H1 (cell line): Measurements from ENCODE around the gene SLC11A1. TPM values are rescaled to one million over a fixed set of nuclear protein-coding genes. Genes with fewer than 3 reads are reported as not detected.

ENCODE experiments used
- CTCF ChIA-PET: fragments of 300-600 bp; sonication (Branson Sonifier 250); formaldehyde crosslinking; loops from one replicate; lab custom pipeline; 2021; ENCODE audit not compliant: partially characterized antibody; lab: Charles Lee
- POLR2A ChIA-PET: fragments of 300-600 bp; sonication (Branson Sonifier 250); formaldehyde crosslinking; loops from one replicate; lab custom pipeline; 2021; ENCODE audit warnings: inconsistent platforms; ENCODE audit not compliant: partially characterized antibody; lab: Charles Lee
- DNase-seq, 2 experiments: peaks; one replicate each; pipeline versions ENCODE4 v3.0.0 to v3.0.0-alpha.2; 2010 to 2022; ENCODE audit warnings: low spot score in 2 of 2, low read depth in 1 of 2, mixed read lengths in 1 of 2
- FAIRE-seq: peaks from 2 replicates; lab custom pipeline; 2011; peaks lifted over from hg19 to GRCh38; lab: Jason Lieb, UNC
- H2AFZ ChIP-seq: 2 replicates; pipeline ENCODE4 v1.8.1; 2012; ENCODE audit warnings: low read length, inconsistent platforms
- H2AK5ac ChIP-seq: 2 replicates; pipeline ENCODE4 v1.6.1; 2013; ENCODE audit warnings: low read depth, low read length
- H2BK120ac ChIP-seq: replicated peaks from 2 replicates; pipeline ENCODE3; 2013; ENCODE audit warnings: low read depth, low read length, inconsistent platforms
- H2BK12ac ChIP-seq: 2 replicates; pipeline ENCODE4 v1.6.1; 2013; ENCODE audit warnings: low read depth, low read length
- H2BK15ac ChIP-seq: 2 replicates; pipeline ENCODE4 v1.6.1; 2013; ENCODE audit warnings: low read length
- H2BK20ac ChIP-seq: 2 replicates; pipeline ENCODE4 v1.6.1; 2013; ENCODE audit warnings: low read length
- H2BK5ac ChIP-seq: 2 replicates; pipeline ENCODE4 v1.6.1; 2013; ENCODE audit warnings: low read depth, low read length
- H3K14ac ChIP-seq: 2 replicates; pipeline ENCODE4 v1.6.1; 2013; ENCODE audit warnings: inconsistent platforms; ENCODE audit not compliant: insufficient read length
- H3K18ac ChIP-seq: 2 replicates; pipeline ENCODE4 v1.6.1; 2013; ENCODE audit warnings: low read length; ENCODE audit errors: extremely low read depth
- H3K23ac ChIP-seq: 2 replicates; pipeline ENCODE4 v1.6.1; 2013; ENCODE audit warnings: inconsistent platforms; ENCODE audit not compliant: insufficient read length
- H3K23me2 ChIP-seq: 2 replicates; pipeline ENCODE4 v1.6.1; 2013; ENCODE audit warnings: low read depth, low read length
- H3K27ac ChIP-seq: 2 replicates; pipeline ENCODE4 v1.6.1; 2011; ENCODE audit warnings: low read depth, low read length, inconsistent platforms
- H3K27me3 ChIP-seq, 4 experiments: replicated peaks in 1 of 4; 1 replicate in 1 of 4; 2 replicates in 3 of 4; pipeline versions ENCODE4 v1.6.1 to v1.8.1; 2011 to 2013; ENCODE audit warnings: low read length in 3 of 4, mild to moderate bottlenecking in 3 of 4, inconsistent platforms in 2 of 4, mixed read lengths in 2 of 4, moderate library complexity in 1 of 4; ENCODE audit not compliant: control insufficient read depth in 3 of 4, insufficient read depth in 3 of 4; ENCODE audit errors: extremely low read depth in 1 of 4
- H3K36me3 ChIP-seq, 4 experiments: 2 replicates each; pipeline versions ENCODE4 v1.6.1 to v1.8.1; 2011 to 2013; ENCODE audit warnings: mild to moderate bottlenecking in 4 of 4, low read length in 3 of 4, moderate library complexity in 2 of 4, control low read depth in 1 of 4, inconsistent platforms in 1 of 4; ENCODE audit not compliant: insufficient read depth in 4 of 4, control insufficient read depth in 2 of 4
- H3K4ac ChIP-seq: replicated peaks from 2 replicates; pipeline ENCODE3; 2013; ENCODE audit warnings: low read length, low read depth, mixed read lengths, inconsistent platforms; ENCODE audit not compliant: insufficient read length
- H3K4me1 ChIP-seq, 4 experiments: replicated peaks in 1 of 4; 1 replicate in 1 of 4; 2 replicates in 3 of 4; pipeline versions ENCODE4 v1.6.1 to v1.8.1; 2011 to 2013; ENCODE audit warnings: low read length in 3 of 4, inconsistent platforms in 2 of 4, mixed read lengths in 1 of 4; ENCODE audit not compliant: insufficient read depth in 4 of 4, control insufficient read depth in 3 of 4
- H3K4me2 ChIP-seq, 2 experiments: 2 replicates each; pipeline versions ENCODE4 v1.6.1 to v1.8.1; 2011 to 2013; ENCODE audit warnings: low read depth in 2 of 2, low read length in 2 of 2, control low read depth in 1 of 2, inconsistent platforms in 1 of 2, mild to moderate bottlenecking in 1 of 2; ENCODE audit not compliant: insufficient read depth in 1 of 2
- H3K4me3 ChIP-seq, 4 experiments: fragments of 200-600, 300-600 bp in 1 of 4; sonication (generic), shearing (Covaris generic), sonication (Bioruptor Twin) in 1 of 4; 2 replicates each; pipeline versions ENCODE4 v1.5.1 to v1.8.1; 2011 to 2016; ENCODE audit warnings: low read length in 4 of 4, low read depth in 3 of 4, control low read depth in 2 of 4, inconsistent platforms in 2 of 4, mild to moderate bottlenecking in 2 of 4, mixed read lengths in 1 of 4, moderate library complexity in 1 of 4; ENCODE audit not compliant: insufficient read depth in 2 of 4; ENCODE audit errors: extremely low read depth in 1 of 4
- H3K56ac ChIP-seq: replicated peaks from 2 replicates; pipeline ENCODE3; 2013; ENCODE audit warnings: low read depth, mild to moderate bottlenecking, mixed read lengths, low read length, inconsistent platforms; ENCODE audit not compliant: insufficient read length
- H3K79me1 ChIP-seq: 2 replicates; pipeline ENCODE4 v1.6.1; 2013; ENCODE audit warnings: low read depth, low read length, control low read depth
- H3K79me2 ChIP-seq, 2 experiments: 2 replicates each; pipeline versions ENCODE4 v1.6.1 to v1.8.1; 2012 to 2013; ENCODE audit warnings: low read length in 2 of 2, mild to moderate bottlenecking in 2 of 2, inconsistent platforms in 1 of 2; ENCODE audit not compliant: insufficient read depth in 2 of 2, control insufficient read depth in 1 of 2
- H3K9ac ChIP-seq, 4 experiments: replicated peaks in 1 of 4; 1 replicate in 1 of 4; 2 replicates in 3 of 4; pipeline versions ENCODE4 v1.6.1 to v1.8.1; 2011 to 2013; ENCODE audit warnings: low read depth in 3 of 4, low read length in 3 of 4, control low read depth in 2 of 4, mild to moderate bottlenecking in 2 of 4, moderate library complexity in 2 of 4, inconsistent platforms in 1 of 4; ENCODE audit errors: extremely low read depth in 1 of 4
- H3K9me3 ChIP-seq, 2 experiments: 2 replicates each; pipeline versions ENCODE4 v1.6.1 to v1.8.1; 2012 to 2013; ENCODE audit warnings: mild to moderate bottlenecking in 2 of 2, moderate library complexity in 2 of 2, control low read depth in 1 of 2, inconsistent platforms in 1 of 2, low read depth in 1 of 2, low read length in 1 of 2, mixed read lengths in 1 of 2; ENCODE audit not compliant: insufficient read depth in 2 of 2
- H4K20me1 ChIP-seq, 2 experiments: replicated peaks in 1 of 2; 2 replicates each; pipeline versions ENCODE3 to v1.8.1; 2011 to 2013; ENCODE audit warnings: inconsistent platforms in 2 of 2, low read length in 2 of 2, mild to moderate bottlenecking in 1 of 2; ENCODE audit not compliant: insufficient read depth in 2 of 2, control insufficient read depth in 1 of 2
- H4K5ac ChIP-seq: 2 replicates; pipeline ENCODE4 v1.6.1; 2013; ENCODE audit warnings: low read length, low read depth, mixed read lengths, inconsistent platforms; ENCODE audit not compliant: insufficient read length
- H4K8ac ChIP-seq: 2 replicates; pipeline ENCODE4 v1.8.0; 2013; ENCODE audit warnings: mild to moderate bottlenecking, moderate library complexity, low read length, inconsistent platforms; ENCODE audit not compliant: insufficient read depth; ENCODE audit errors: extremely low read depth
- H4K91ac ChIP-seq: replicated peaks from 2 replicates; pipeline ENCODE3; 2013; ENCODE audit warnings: low read length, mixed read lengths, inconsistent platforms; ENCODE audit not compliant: insufficient read length
- EP300 ChIP-seq, 2 experiments: IDR thresholded peaks; 1 replicate in 1 of 2; 2 replicates in 1 of 2; pipeline ENCODE4 v1.6.1; 2011 to 2012; ENCODE audit warnings: low read depth in 2 of 2, low read length in 2 of 2, mild to moderate bottlenecking in 2 of 2, borderline replicate concordance in 1 of 2, inconsistent platforms in 1 of 2, moderate library complexity in 1 of 2
- WGBS, 2 experiments: shearing (Covaris generic) in 1 of 2; methylation state at CpG; one replicate each; pipeline versions ENCODE4 v1.1.6 to v1.1.7; 2013 to 2015; ENCODE audit warnings: low lambda C conversion rate in 2 of 2, mixed read lengths in 2 of 2, inconsistent platforms in 1 of 2, low coverage in 1 of 2, missing lambda C conversion rate in 1 of 2; ENCODE audit not compliant: insufficient replicate concordance in 2 of 2, insufficient coverage in 1 of 2, insufficient read length in 1 of 2; ENCODE audit errors: extremely low coverage in 1 of 2, missing lambda C conversion rate in 1 of 2; 5-methylcytosine and 5-hydroxymethylcytosine counted together
- polyA plus RNA-seq, 7 experiments: library from polyadenylated mRNA; depleted of rRNA in 3 of 7; stranded (reverse) in 5 of 7; unstranded in 2 of 7; fragments of >200 nt in 5 of 7; fragments of 200-250 nt in 2 of 7; gene quantifications; 1 replicate in 5 of 7; 2 replicates in 1 of 7; 4 replicates in 1 of 7; pipeline versions ENCODE4 v1.2.1 to v1.2.3, GENCODE V29; 2011 to 2013; ENCODE audit warnings: missing spikeins in 2 of 7, mixed read lengths in 2 of 7
- total RNA-seq: library from RNA; stranded (reverse); fragmentation: NEBNext Ultra II Directional; extraction: Animal tissue kit (Norgen Biotek cat#: 25700); gene quantifications from 2 replicates; pipeline ENCODE4 v1.2.1, GENCODE V29; 2021

Gene SLC11A1
- total and polyA plus RNA-seq, 2 of the 8 experiments (the other 6 are each of a cell fraction or from before 2014, with no cell fraction given) = 0.20 to 0.43 TPM

- Histone ChIP-seq H3K23ac (no peak overlapping the region), H4K20me1 (no peaks in the 10 kb centered on the region), H2AFZ (no peak overlapping the region), H3K9ac (no peak overlapping the region), H3K9me3 (no peaks in the 10 kb centered on the region), H2BK5ac (no peak overlapping the region), H3K79me2 (no peaks in the 10 kb centered on the region), H3K79me1 (no peaks in the 10 kb centered on the region), H3K23me2 (no peaks in the 10 kb centered on the region), H2BK120ac (no peak overlapping the region), H2AK5ac (no peak overlapping the region), H3K18ac (no peak overlapping the region), H3K4me3 (no peak overlapping the region), H4K5ac (no peak overlapping the region), H3K4me1 (peaks cover 0 to under 1% (median 0%) of the 10 kb centered on the region in 4 experiments; a peak in 1 of 7 replicates), H3K27ac (no peak overlapping the region), H3K14ac (no peak overlapping the region), H3K4me2 (no peak overlapping the region), H4K91ac (no peak overlapping the region), H3K27me3 (no peaks in the 10 kb centered on the region), H3K56ac (no peak overlapping the region), H3K4ac (no peak overlapping the region), H2BK20ac (no peak overlapping the region), H2BK15ac (no peak overlapping the region), H2BK12ac (no peak overlapping the region), H4K8ac (peak overlapping the region; percentile 35; the same call in 1 of the 2 replicates), H3K36me3 (no peaks in the 10 kb centered on the region)
- no peak for DNase-seq
- no peak for FAIRE-seq
- ChIA-PET CTCF (no interaction called here), POLR2A (no interaction called here)
- WGBS, 2 experiments = 95% methylated on average over 8 of the region's 8 CpGs; no CpG with 5 or more reads in 1 of the 2 experiments
- TF ChIP-seq EP300 (IDR thresholded peaks at IDR 0.05; ENCODE audit: borderline replicate concordance in 1 of 2, low read depth in 2 of 2, low read length in 2 of 2) = no peak
Observed at GRCh38 chr2:218432676-218433365, 50.7 kb downstream of the SLC11A1 start.
